ELR (cell line): ENCODE data around the gene CDH1.
"Not testable (repeated sequence)": the region's sequence is repeated elsewhere in the genome, so short reads cannot be mapped to it uniquely, and the experiment has no call there.

ENCODE experiments used
- DNase-seq: peaks from one replicate; pipeline ENCODE4 v3.0.0-alpha.2; 2015; ENCODE audit warnings: low read depth

Gene CDH1

GRCh38 chr16:68737046-68737729 is at the start of gene CDH1:
Gene CDH1 (plus strand): TSS chr16:68737292. CDS start chr16:68737416, 124 bp downstream.
- no peak for DNase-seq

- DNase-seq: no peak
These were observed 47.2 kb upstream of the CDH1 start for GRCh38 chr16:68689921-68690320.

GRCh38 chr16:68695575-68695974 is 41.5 kb upstream of the CDH1 start:
- no peak for DNase-seq

GRCh38 chr16:68696514-68696913 is 40.6 kb upstream of the CDH1 start:
- no peak for DNase-seq

GRCh38 chr16:68698091-68698490 is 39.0 kb upstream of the CDH1 start:
- no peak for DNase-seq

- peak; percentile 59 for DNase-seq
These were observed 37.0 kb upstream of the CDH1 start for GRCh38 chr16:68700120-68700519.

- no peak for DNase-seq
These were observed 36.3 kb upstream of the CDH1 start for GRCh38 chr16:68700831-68701230.

- DNase-seq: peak; percentile 80
These were observed 32.7 kb upstream of the CDH1 start for GRCh38 chr16:68704232-68704867.

GRCh38 chr16:68707340-68708152 is 29.5 kb upstream of the CDH1 start:
- DNase-seq: peak; percentile 67

- DNase-seq: no peak
These were observed 26.9 kb upstream of the CDH1 start for GRCh38 chr16:68710211-68710610.

- no peak for DNase-seq
These were observed 25.5 kb upstream of the CDH1 start for GRCh38 chr16:68711421-68712139.

GRCh38 chr16:68713361-68713760 is 23.7 kb upstream of the CDH1 start:
- no peak for DNase-seq

GRCh38 chr16:68715471-68715870 is 21.6 kb upstream of the CDH1 start:
- no peak for DNase-seq

- DNase-seq: not testable (repeated sequence)
These were observed 20.6 kb upstream of the CDH1 start for GRCh38 chr16:68716516-68716915.

- DNase-seq: no peak
These were observed 19.4 kb upstream of the CDH1 start for GRCh38 chr16:68717684-68718083.

GRCh38 chr16:68718590-68718989 is 18.5 kb upstream of the CDH1 start:
- DNase-seq: no peak

GRCh38 chr16:68719993-68720489 is 17.1 kb upstream of the CDH1 start:
- DNase-seq: no peak

- no peak for DNase-seq
These were observed 14.7 kb upstream of the CDH1 start for GRCh38 chr16:68722119-68723024.

GRCh38 chr16:68724797-68725196 is 12.3 kb upstream of the CDH1 start:
- no peak for DNase-seq

- no peak for DNase-seq
These were observed 8.6 kb upstream of the CDH1 start for GRCh38 chr16:68728523-68728922.

- DNase-seq: no peak
These were observed 5.5 kb upstream of the CDH1 start for GRCh38 chr16:68731637-68732036.
